OCI-LY1 (cell line): Measurements from ENCODE around the gene GRB2.

Experiments
- H2AFZ ChIP-seq: fragments of 200-600 bp; sonication (generic), shearing (Covaris generic); 2 replicates; pipeline ENCODE4 v1.6.0; 2014; ENCODE audit warnings: antibody characterized with exemption, mild to moderate bottlenecking, low read length
- H3F3A ChIP-seq: fragments of 200-600 bp; sonication (generic), shearing (Covaris generic); 2 replicates; pipeline ENCODE4 v1.6.0; 2014; ENCODE audit warnings: mild to moderate bottlenecking, antibody characterized with exemption, low read length, moderate library complexity; ENCODE audit not compliant: insufficient read depth
- H3K27ac ChIP-seq: fragments of 200-600 bp; sonication (generic); 2 replicates; pipeline ENCODE4 v1.5.1; 2014; ENCODE audit warnings: low read length, mixed run types, mild to moderate bottlenecking, low read depth; ENCODE audit not compliant: poor library complexity, severe bottlenecking
- H3K27me3 ChIP-seq: fragments of 200-600 bp; sonication (generic); 2 replicates; pipeline ENCODE4 v1.6.0; 2014; ENCODE audit warnings: antibody characterized with exemption, mild to moderate bottlenecking, low read length, moderate library complexity; ENCODE audit not compliant: insufficient read depth
- H3K36me3 ChIP-seq: fragments of 200-600 bp; sonication (generic); 2 replicates; pipeline ENCODE4 v1.6.1; 2014; ENCODE audit warnings: mild to moderate bottlenecking, antibody characterized with exemption, low read length, moderate library complexity, mixed read lengths; ENCODE audit not compliant: insufficient read depth
- H3K4me1 ChIP-seq: fragments of 200-600 bp; sonication (generic); 2 replicates; pipeline ENCODE4 v1.5.1; 2014; ENCODE audit warnings: mild to moderate bottlenecking, low read length, moderate library complexity; ENCODE audit not compliant: insufficient read depth, severe bottlenecking
- H3K4me2 ChIP-seq: fragments of 200-600 bp; sonication (generic), shearing (Covaris generic); 2 replicates; pipeline ENCODE4 v1.6.1; 2014; ENCODE audit warnings: low read length
- H3K4me3 ChIP-seq: fragments of 200-600 bp; sonication (generic); 2 replicates; pipeline ENCODE4 v1.5.1; 2014; ENCODE audit warnings: low read length, low read depth, mild to moderate bottlenecking, mixed read lengths; ENCODE audit not compliant: poor library complexity, severe bottlenecking
- H3K79me2 ChIP-seq: fragments of 200-600 bp; shearing (Covaris generic); 2 replicates; pipeline ENCODE4 v1.6.1; 2016; ENCODE audit warnings: mixed run types, low read length, mixed read lengths; ENCODE audit not compliant: insufficient read depth
- H3K9ac ChIP-seq: fragments of 200-600 bp; sonication (generic), shearing (Covaris generic); 2 replicates; pipeline ENCODE4 v1.6.1; 2014; ENCODE audit warnings: mild to moderate bottlenecking, low read length, mixed read lengths
- H3K9me2 ChIP-seq: fragments of 200-600 bp; sonication (generic), shearing (Covaris generic); 2 replicates; pipeline ENCODE4 v1.6.1; 2014; ENCODE audit warnings: low read depth, mild to moderate bottlenecking, low read length, mixed read lengths
- H3K9me3 ChIP-seq: fragments of 200-600 bp; shearing (Covaris generic); 2 replicates; pipeline ENCODE4 v1.6.1; 2014; ENCODE audit warnings: low read length, mixed read lengths
- H4K20me1 ChIP-seq: fragments of 200-600 bp; sonication (generic), shearing (Covaris generic); 2 replicates; pipeline ENCODE4 v1.6.0; 2016; ENCODE audit warnings: mild to moderate bottlenecking, low read length; ENCODE audit not compliant: insufficient read depth
- EZH2 ChIP-seq: fragments of 200-600 bp; sonication (generic), shearing (Covaris generic); IDR thresholded peaks from 2 replicates; pipeline ENCODE4 v1.8.0; 2017; ENCODE audit warnings: borderline replicate concordance, mixed run types, mild to moderate bottlenecking, antibody characterized with exemption, low read length, moderate library complexity, mixed read lengths
- TF ChIP-seq, protein P1 (sequence below): fragments of 200-600 bp; sonication (generic), shearing (Covaris generic); IDR thresholded peaks from 2 replicates; pipeline ENCODE4 v1.5.1; 2017; ENCODE audit warnings: mild to moderate bottlenecking, antibody characterized with exemption, low read length, moderate library complexity, mixed read lengths

The GRB2 gene

DNA sequence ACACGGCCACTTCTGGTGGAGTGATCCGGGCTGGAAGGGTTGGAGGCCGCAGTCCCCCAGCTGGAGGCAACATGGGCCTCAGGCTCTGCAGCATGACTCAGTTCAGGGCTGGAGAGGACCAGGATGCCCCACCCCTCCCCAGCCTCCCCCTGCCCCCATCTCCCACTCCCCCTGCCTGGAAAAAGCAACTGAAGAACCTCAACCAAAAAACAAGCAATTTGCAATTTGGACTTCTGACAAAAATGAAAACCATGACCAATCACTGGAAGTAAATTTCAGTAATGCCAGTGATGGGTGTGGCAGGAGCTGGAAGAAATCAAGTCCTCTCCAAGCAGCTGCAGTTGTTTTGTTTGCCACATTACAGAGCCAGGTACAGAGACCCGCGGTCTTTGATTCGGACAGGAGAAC is 127.8 kb downstream of the GRB2 start:
- Histone ChIP-seq H3K9ac (no peak overlapping the region), H3K27ac (no peak overlapping the region), H3K36me3 (peaks cover 72% of the 10 kb centered on the region), H3K4me1 (peaks cover 4% of the 10 kb centered on the region), H4K20me1 (no peaks in the 10 kb centered on the region), H3K9me2 (no peaks in the 10 kb centered on the region), H3F3A (no peaks in the 10 kb centered on the region), H3K27me3 (no peaks in the 10 kb centered on the region), H3K79me2 (no peaks in the 10 kb centered on the region), H3K4me2 (no peak overlapping the region), H3K4me3 (no peak overlapping the region), H3K9me3 (no peaks in the 10 kb centered on the region), H2AFZ (no peak overlapping the region)
- TF ChIP-seq, protein P1, sequence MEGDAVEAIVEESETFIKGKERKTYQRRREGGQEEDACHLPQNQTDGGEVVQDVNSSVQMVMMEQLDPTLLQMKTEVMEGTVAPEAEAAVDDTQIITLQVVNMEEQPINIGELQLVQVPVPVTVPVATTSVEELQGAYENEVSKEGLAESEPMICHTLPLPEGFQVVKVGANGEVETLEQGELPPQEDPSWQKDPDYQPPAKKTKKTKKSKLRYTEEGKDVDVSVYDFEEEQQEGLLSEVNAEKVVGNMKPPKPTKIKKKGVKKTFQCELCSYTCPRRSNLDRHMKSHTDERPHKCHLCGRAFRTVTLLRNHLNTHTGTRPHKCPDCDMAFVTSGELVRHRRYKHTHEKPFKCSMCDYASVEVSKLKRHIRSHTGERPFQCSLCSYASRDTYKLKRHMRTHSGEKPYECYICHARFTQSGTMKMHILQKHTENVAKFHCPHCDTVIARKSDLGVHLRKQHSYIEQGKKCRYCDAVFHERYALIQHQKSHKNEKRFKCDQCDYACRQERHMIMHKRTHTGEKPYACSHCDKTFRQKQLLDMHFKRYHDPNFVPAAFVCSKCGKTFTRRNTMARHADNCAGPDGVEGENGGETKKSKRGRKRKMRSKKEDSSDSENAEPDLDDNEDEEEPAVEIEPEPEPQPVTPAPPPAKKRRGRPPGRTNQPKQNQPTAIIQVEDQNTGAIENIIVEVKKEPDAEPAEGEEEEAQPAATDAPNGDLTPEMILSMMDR = no peak
- TF ChIP-seq EZH2 = no peak

GRCh38 chr17:75273977-75274708 is 131.3 kb downstream of the GRB2 start:
- no peaks in the 10 kb centered on the region for H3F3A ChIP-seq
- peaks cover 51% of the 10 kb centered on the region for H3K36me3 ChIP-seq
- peaks cover 25% of the 10 kb centered on the region for H3K4me1 ChIP-seq
- no peak overlapping the region for H3K9ac ChIP-seq
- H2AFZ ChIP-seq = no peak overlapping the region
- H3K27ac ChIP-seq = no peak overlapping the region
- H3K9me3 ChIP-seq = no peaks in the 10 kb centered on the region
- H3K79me2 ChIP-seq = no peaks in the 10 kb centered on the region
- no peak overlapping the region for H3K4me3 ChIP-seq
- TF ChIP-seq, protein P1 = no peak
- TF ChIP-seq EZH2 = no peak
- no peaks in the 10 kb centered on the region for H3K9me2 ChIP-seq
- no peaks in the 10 kb centered on the region for H3K27me3 ChIP-seq
- H3K4me2 ChIP-seq = no peak overlapping the region
- no peaks in the 10 kb centered on the region for H4K20me1 ChIP-seq

GRCh38 chr17:75272848-75273184 is 132.7 kb downstream of the GRB2 start:
- H3K36me3 ChIP-seq = peaks cover 41% of the 10 kb centered on the region
- H3K9ac ChIP-seq = peak overlapping the region; percentile 91; the same call in 1 of the 2 replicates
- no peak overlapping the region for H2AFZ ChIP-seq
- H3F3A ChIP-seq = peaks cover 4% of the 10 kb centered on the region; the same call in 1 of the 2 replicates
- peak overlapping the region; percentile 81 for H3K4me2 ChIP-seq
- TF ChIP-seq, protein P1 = no peak
- no peak for TF ChIP-seq EZH2
- no peaks in the 10 kb centered on the region for H3K9me2 ChIP-seq
- peaks cover 32% of the 10 kb centered on the region for H3K4me1 ChIP-seq
- peak overlapping the region; percentile 69 for H3K27ac ChIP-seq
- no peaks in the 10 kb centered on the region for H4K20me1 ChIP-seq
- H3K27me3 ChIP-seq = no peaks in the 10 kb centered on the region
- H3K79me2 ChIP-seq = no peaks in the 10 kb centered on the region
- peak overlapping the region; percentile 81 for H3K4me3 ChIP-seq
- H3K9me3 ChIP-seq = no peaks in the 10 kb centered on the region
